NK-92 (cell line): ENCODE results near the gene CNOT6L.
"Not testable (repeated sequence)": the region's sequence is repeated elsewhere in the genome, so short reads cannot be mapped to it uniquely, and the experiment has no call there.

Experiments used
- DNase-seq: peaks from one replicate; lab custom pipeline; 2025; ENCODE audit not compliant: unreplicated experiment; lab: John Stamatoyannopoulos, UW

CNOT6L gene

GRCh38 chr4:77782102-77782835, 36.9 kb downstream of the CNOT6L start:
- DNase-seq: no peak

- DNase-seq: not testable (repeated sequence)
These were observed 38.4 kb downstream of the CNOT6L start for GRCh38 chr4:77780762-77781161.

DNA sequence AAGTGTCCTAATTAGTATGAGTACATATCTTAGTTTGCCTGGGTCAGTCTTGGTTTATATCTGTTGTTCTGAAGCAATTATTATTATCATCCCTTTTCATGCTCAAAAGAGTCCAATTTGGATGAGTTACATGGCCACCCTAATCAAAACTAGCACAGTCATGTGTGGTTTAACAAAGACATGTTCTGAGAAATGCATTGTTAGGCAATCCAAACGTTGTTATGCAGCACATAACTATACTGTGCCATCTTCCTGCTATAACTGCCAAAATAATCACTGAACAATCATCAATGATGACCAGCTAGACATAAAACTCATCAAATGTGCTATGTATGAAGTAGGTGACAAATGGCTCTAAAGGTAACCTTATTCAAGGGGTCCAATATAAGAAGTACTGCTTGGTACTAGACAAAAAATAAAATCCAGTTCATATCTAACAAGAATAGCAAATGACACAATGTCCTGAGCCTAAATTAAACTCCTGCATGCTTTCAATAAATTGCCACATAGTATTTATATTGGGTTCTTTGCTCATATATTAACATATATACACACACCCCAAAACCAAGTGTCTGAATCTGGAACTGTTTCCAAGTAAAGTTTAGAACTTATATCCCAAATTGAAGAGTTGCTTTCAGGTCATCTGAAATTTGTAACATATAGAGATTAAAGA, 41.9 kb downstream of the CNOT6L start:
- DNase-seq: no peak

GRCh38 chr4:77776182-77777134, 42.7 kb downstream of the CNOT6L start:
- no peak for DNase-seq

DNA sequence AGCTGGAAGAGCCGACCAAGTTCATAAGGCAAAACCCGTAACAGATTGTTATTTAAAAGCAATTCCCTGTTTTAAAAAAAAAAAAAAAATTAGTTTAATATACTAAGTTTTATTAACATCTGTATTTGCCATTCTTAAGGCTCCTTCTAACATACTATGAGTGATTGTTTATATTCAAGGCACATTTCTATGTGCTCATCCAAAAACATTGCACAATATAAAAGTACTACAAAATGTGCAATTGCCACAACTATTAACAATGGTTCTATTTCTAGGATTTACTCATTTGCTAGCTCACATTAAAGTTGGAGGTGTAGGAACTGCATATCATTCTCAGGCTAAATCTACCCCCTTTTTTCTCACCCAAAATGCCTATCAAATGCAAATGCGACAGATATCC, 46.1 kb downstream of the CNOT6L start:
- no peak for DNase-seq

DNA sequence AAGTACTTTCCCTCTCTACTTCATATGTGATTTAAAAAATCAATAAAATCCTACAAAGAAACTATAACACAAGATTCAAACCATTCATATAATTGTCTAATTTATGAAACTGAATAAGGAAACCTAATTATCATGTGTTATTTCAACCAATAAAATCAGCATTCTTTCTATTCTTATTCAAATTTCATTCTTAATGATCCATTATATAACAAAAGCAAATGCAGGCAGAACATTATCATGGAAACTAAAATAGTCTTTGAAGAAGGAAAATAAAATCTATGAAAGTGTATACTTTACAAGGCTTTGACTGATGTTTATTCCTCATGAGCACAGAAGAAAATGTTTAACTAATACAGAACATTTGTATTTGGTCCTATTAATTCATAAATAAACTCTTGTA, 47.6 kb downstream of the CNOT6L start:
- no peak for DNase-seq

DNA sequence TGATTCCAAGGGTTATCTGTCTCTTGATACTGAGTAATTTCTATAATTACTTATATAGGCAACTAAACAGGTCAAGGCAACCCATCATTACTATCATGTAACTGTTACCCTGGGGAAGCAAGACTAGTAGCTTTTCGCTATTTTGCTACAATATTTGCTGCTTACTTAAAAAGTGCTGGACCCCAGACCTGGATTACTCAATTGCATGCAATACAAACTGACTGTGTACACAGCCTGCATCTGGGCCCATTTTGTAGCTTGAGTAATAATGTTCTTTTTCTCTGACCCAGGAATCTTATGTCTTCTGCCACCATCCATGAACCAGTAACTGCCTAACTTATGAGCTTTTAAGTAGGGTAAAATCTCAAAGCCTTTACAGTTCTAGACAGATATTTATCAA, 53.4 kb downstream of the CNOT6L start:
- no peak for DNase-seq

GRCh38 chr4:77762531-77762930, 56.6 kb downstream of the CNOT6L start:
- DNase-seq: no peak

DNA sequence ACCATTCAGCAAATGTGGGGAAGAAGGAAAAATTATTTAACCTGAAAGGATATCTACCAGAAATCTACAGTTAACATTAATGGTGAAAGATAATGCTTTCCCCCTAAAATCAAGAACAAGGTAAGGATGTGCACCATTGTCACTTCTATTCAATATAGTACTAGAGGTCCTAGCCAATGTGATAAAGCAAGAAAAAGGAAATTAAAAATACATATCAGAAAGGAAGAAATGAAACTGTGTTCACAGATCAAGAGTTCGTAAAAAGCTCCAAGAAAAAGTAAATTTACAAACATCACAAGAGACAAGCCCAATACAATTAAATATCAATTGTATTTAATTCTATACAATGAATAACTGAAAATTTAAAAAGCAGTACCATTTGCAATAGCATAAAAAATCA, 57.6 kb downstream of the CNOT6L start:
- no peak for DNase-seq

GRCh38 chr4:77758804-77759203, 60.4 kb downstream of the CNOT6L start:
- no peak for DNase-seq

GRCh38 chr4:77751764-77752163, 67.4 kb downstream of the CNOT6L start:
- DNase-seq: no peak

- no peak for DNase-seq
These were observed 73.4 kb downstream of the CNOT6L start for GRCh38 chr4:77745792-77746191.

- DNase-seq: no peak
These were observed 77.1 kb downstream of the CNOT6L start for GRCh38 chr4:77742054-77742453.

- no peak for DNase-seq
These were observed 78.7 kb downstream of the CNOT6L start for GRCh38 chr4:77740480-77740879.

GRCh38 chr4:77734928-77735327, 84.2 kb downstream of the CNOT6L start:
- no peak for DNase-seq

DNA sequence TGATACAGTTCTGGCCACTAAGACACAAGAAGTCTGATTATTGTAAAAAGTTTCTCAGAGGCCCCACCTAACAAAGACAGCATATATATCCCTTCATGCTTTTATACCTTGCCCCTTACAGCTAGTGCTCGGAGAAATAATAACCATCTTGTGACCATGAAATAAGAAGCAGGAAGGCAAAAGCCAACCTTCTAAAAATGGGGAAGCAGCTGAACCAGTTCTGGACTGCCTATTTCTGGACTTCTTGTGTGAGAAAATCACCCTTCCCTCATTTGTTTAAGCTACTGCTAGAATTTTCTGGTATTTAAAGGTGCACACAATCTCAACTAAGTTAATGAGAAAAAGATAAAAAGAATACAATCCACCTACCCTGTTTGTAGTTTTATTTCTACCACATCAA, 87.5 kb downstream of the CNOT6L start:
- no peak for DNase-seq

- DNase-seq: no peak
These were observed 90.7 kb downstream of the CNOT6L start for GRCh38 chr4:77728420-77728819.

DNA sequence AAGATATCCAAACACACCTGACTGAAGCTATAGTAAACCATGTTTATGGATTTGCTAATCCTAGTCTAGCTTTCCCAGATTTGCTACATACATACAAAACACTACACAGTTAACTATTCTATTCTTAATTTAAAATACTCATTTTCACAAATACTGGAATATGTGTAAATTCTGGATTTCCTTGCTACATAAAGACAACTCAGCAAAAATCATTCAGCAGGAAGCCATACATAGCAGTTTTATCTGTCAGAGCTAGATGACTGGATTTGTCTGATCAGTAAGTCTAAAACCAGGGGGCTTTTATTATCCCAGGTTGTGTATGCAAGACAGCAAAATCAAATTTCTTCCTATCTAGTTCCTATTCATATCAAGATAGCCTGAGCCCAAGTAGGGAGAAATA, 98.1 kb downstream of the CNOT6L start:
- no peak for DNase-seq

GRCh38 chr4:77718500-77718899, 100.7 kb downstream of the CNOT6L start:
- DNase-seq: not testable (repeated sequence)

GRCh38 chr4:77715414-77716290, 103.5 kb downstream of the CNOT6L start:
- no peak for DNase-seq

DNA sequence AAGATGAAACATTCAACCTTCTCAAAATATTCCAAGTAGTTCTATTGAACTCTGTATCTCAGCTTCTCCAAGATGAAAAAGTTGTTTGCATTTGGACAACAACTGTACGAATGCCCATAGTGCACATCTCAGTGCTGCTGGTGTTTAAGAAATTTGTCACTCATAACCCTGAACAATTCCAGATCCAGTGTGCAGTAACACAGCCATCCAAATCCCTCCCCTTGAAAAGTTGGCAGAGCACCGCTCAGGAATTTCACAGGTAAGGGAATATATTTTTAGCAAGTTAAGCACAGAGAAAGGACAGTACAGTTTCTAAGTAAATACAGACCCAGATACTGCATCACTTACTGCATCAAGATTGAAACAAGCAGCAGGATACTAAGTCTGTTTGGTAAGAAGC, 104.7 kb downstream of the CNOT6L start:
- no peak for DNase-seq
